H1 (cell line): ENCODE results near the gene CCDC80. TPM values are rescaled to one million over a fixed set of nuclear protein-coding genes. Genes with fewer than 3 reads are reported as not detected.

Experiments used
- CTCF ChIA-PET: fragments of 300-600 bp; sonication (Branson Sonifier 250); formaldehyde crosslinking; loops from one replicate; lab custom pipeline; 2021; ENCODE audit not compliant: partially characterized antibody; lab: Charles Lee
- POLR2A ChIA-PET: fragments of 300-600 bp; sonication (Branson Sonifier 250); formaldehyde crosslinking; loops from one replicate; lab custom pipeline; 2021; ENCODE audit warnings: inconsistent platforms; ENCODE audit not compliant: partially characterized antibody; lab: Charles Lee
- DNase-seq, 2 experiments: peaks; one replicate each; pipeline versions ENCODE4 v3.0.0 to v3.0.0-alpha.2; 2010 to 2022; ENCODE audit warnings: low spot score in 2 of 2, low read depth in 1 of 2, mixed read lengths in 1 of 2
- FAIRE-seq: peaks from 2 replicates; lab custom pipeline; 2011; peaks lifted over from hg19 to GRCh38; lab: Jason Lieb, UNC
- H2AFZ ChIP-seq: 2 replicates; pipeline ENCODE4 v1.8.1; 2012; ENCODE audit warnings: low read length, inconsistent platforms
- H2AK5ac ChIP-seq: 2 replicates; pipeline ENCODE4 v1.6.1; 2013; ENCODE audit warnings: low read depth, low read length
- H2BK120ac ChIP-seq: replicated peaks from 2 replicates; pipeline ENCODE3; 2013; ENCODE audit warnings: low read depth, low read length, inconsistent platforms
- H2BK12ac ChIP-seq: 2 replicates; pipeline ENCODE4 v1.6.1; 2013; ENCODE audit warnings: low read depth, low read length
- H2BK15ac ChIP-seq: 2 replicates; pipeline ENCODE4 v1.6.1; 2013; ENCODE audit warnings: low read length
- H2BK20ac ChIP-seq: 2 replicates; pipeline ENCODE4 v1.6.1; 2013; ENCODE audit warnings: low read length
- H2BK5ac ChIP-seq: 2 replicates; pipeline ENCODE4 v1.6.1; 2013; ENCODE audit warnings: low read depth, low read length
- H3K14ac ChIP-seq: 2 replicates; pipeline ENCODE4 v1.6.1; 2013; ENCODE audit warnings: inconsistent platforms; ENCODE audit not compliant: insufficient read length
- H3K18ac ChIP-seq: 2 replicates; pipeline ENCODE4 v1.6.1; 2013; ENCODE audit warnings: low read length; ENCODE audit errors: extremely low read depth
- H3K23ac ChIP-seq: 2 replicates; pipeline ENCODE4 v1.6.1; 2013; ENCODE audit warnings: inconsistent platforms; ENCODE audit not compliant: insufficient read length
- H3K23me2 ChIP-seq: 2 replicates; pipeline ENCODE4 v1.6.1; 2013; ENCODE audit warnings: low read depth, low read length
- H3K27ac ChIP-seq: 2 replicates; pipeline ENCODE4 v1.6.1; 2011; ENCODE audit warnings: low read depth, low read length, inconsistent platforms
- H3K27me3 ChIP-seq, 4 experiments: replicated peaks in 1 of 4; 1 replicate in 1 of 4; 2 replicates in 3 of 4; pipeline versions ENCODE4 v1.6.1 to v1.8.1; 2011 to 2013; ENCODE audit warnings: low read length in 3 of 4, mild to moderate bottlenecking in 3 of 4, inconsistent platforms in 2 of 4, mixed read lengths in 2 of 4, moderate library complexity in 1 of 4; ENCODE audit not compliant: control insufficient read depth in 3 of 4, insufficient read depth in 3 of 4; ENCODE audit errors: extremely low read depth in 1 of 4
- H3K36me3 ChIP-seq, 4 experiments: 2 replicates each; pipeline versions ENCODE4 v1.6.1 to v1.8.1; 2011 to 2013; ENCODE audit warnings: mild to moderate bottlenecking in 4 of 4, low read length in 3 of 4, moderate library complexity in 2 of 4, control low read depth in 1 of 4, inconsistent platforms in 1 of 4; ENCODE audit not compliant: insufficient read depth in 4 of 4, control insufficient read depth in 2 of 4
- H3K4ac ChIP-seq: replicated peaks from 2 replicates; pipeline ENCODE3; 2013; ENCODE audit warnings: low read length, low read depth, mixed read lengths, inconsistent platforms; ENCODE audit not compliant: insufficient read length
- H3K4me1 ChIP-seq, 4 experiments: replicated peaks in 1 of 4; 1 replicate in 1 of 4; 2 replicates in 3 of 4; pipeline versions ENCODE4 v1.6.1 to v1.8.1; 2011 to 2013; ENCODE audit warnings: low read length in 3 of 4, inconsistent platforms in 2 of 4, mixed read lengths in 1 of 4; ENCODE audit not compliant: insufficient read depth in 4 of 4, control insufficient read depth in 3 of 4
- H3K4me2 ChIP-seq, 2 experiments: 2 replicates each; pipeline versions ENCODE4 v1.6.1 to v1.8.1; 2011 to 2013; ENCODE audit warnings: low read depth in 2 of 2, low read length in 2 of 2, control low read depth in 1 of 2, inconsistent platforms in 1 of 2, mild to moderate bottlenecking in 1 of 2; ENCODE audit not compliant: insufficient read depth in 1 of 2
- H3K4me3 ChIP-seq, 4 experiments: fragments of 200-600, 300-600 bp in 1 of 4; sonication (generic), shearing (Covaris generic), sonication (Bioruptor Twin) in 1 of 4; 2 replicates each; pipeline versions ENCODE4 v1.5.1 to v1.8.1; 2011 to 2016; ENCODE audit warnings: low read length in 4 of 4, low read depth in 3 of 4, control low read depth in 2 of 4, inconsistent platforms in 2 of 4, mild to moderate bottlenecking in 2 of 4, mixed read lengths in 1 of 4, moderate library complexity in 1 of 4; ENCODE audit not compliant: insufficient read depth in 2 of 4; ENCODE audit errors: extremely low read depth in 1 of 4
- H3K56ac ChIP-seq: replicated peaks from 2 replicates; pipeline ENCODE3; 2013; ENCODE audit warnings: low read depth, mild to moderate bottlenecking, mixed read lengths, low read length, inconsistent platforms; ENCODE audit not compliant: insufficient read length
- H3K79me1 ChIP-seq: 2 replicates; pipeline ENCODE4 v1.6.1; 2013; ENCODE audit warnings: low read depth, low read length, control low read depth
- H3K79me2 ChIP-seq, 2 experiments: 2 replicates each; pipeline versions ENCODE4 v1.6.1 to v1.8.1; 2012 to 2013; ENCODE audit warnings: low read length in 2 of 2, mild to moderate bottlenecking in 2 of 2, inconsistent platforms in 1 of 2; ENCODE audit not compliant: insufficient read depth in 2 of 2, control insufficient read depth in 1 of 2
- H3K9ac ChIP-seq, 4 experiments: replicated peaks in 1 of 4; 1 replicate in 1 of 4; 2 replicates in 3 of 4; pipeline versions ENCODE4 v1.6.1 to v1.8.1; 2011 to 2013; ENCODE audit warnings: low read depth in 3 of 4, low read length in 3 of 4, control low read depth in 2 of 4, mild to moderate bottlenecking in 2 of 4, moderate library complexity in 2 of 4, inconsistent platforms in 1 of 4; ENCODE audit errors: extremely low read depth in 1 of 4
- H3K9me3 ChIP-seq, 2 experiments: 2 replicates each; pipeline versions ENCODE4 v1.6.1 to v1.8.1; 2012 to 2013; ENCODE audit warnings: mild to moderate bottlenecking in 2 of 2, moderate library complexity in 2 of 2, control low read depth in 1 of 2, inconsistent platforms in 1 of 2, low read depth in 1 of 2, low read length in 1 of 2, mixed read lengths in 1 of 2; ENCODE audit not compliant: insufficient read depth in 2 of 2
- H4K20me1 ChIP-seq, 2 experiments: replicated peaks in 1 of 2; 2 replicates each; pipeline versions ENCODE3 to v1.8.1; 2011 to 2013; ENCODE audit warnings: inconsistent platforms in 2 of 2, low read length in 2 of 2, mild to moderate bottlenecking in 1 of 2; ENCODE audit not compliant: insufficient read depth in 2 of 2, control insufficient read depth in 1 of 2
- H4K5ac ChIP-seq: 2 replicates; pipeline ENCODE4 v1.6.1; 2013; ENCODE audit warnings: low read length, low read depth, mixed read lengths, inconsistent platforms; ENCODE audit not compliant: insufficient read length
- H4K8ac ChIP-seq: 2 replicates; pipeline ENCODE4 v1.8.0; 2013; ENCODE audit warnings: mild to moderate bottlenecking, moderate library complexity, low read length, inconsistent platforms; ENCODE audit not compliant: insufficient read depth; ENCODE audit errors: extremely low read depth
- H4K91ac ChIP-seq: replicated peaks from 2 replicates; pipeline ENCODE3; 2013; ENCODE audit warnings: low read length, mixed read lengths, inconsistent platforms; ENCODE audit not compliant: insufficient read length
- CEBPB ChIP-seq: IDR thresholded peaks from 2 replicates; pipeline ENCODE4 v1.6.1; 2012; ENCODE audit warnings: low read depth, low read length
- CHD1 ChIP-seq: IDR thresholded peaks from 2 replicates; pipeline ENCODE4 v1.6.1; 2012; ENCODE audit warnings: low read depth, low read length, improper control_type of control experiment
- CREB1 ChIP-seq: IDR thresholded peaks from 2 replicates; pipeline ENCODE4 v1.6.1; 2012; ENCODE audit warnings: inconsistent platforms
- NRF1 ChIP-seq: IDR thresholded peaks from 2 replicates; pipeline ENCODE4 v1.6.1; 2011; ENCODE audit warnings: mild to moderate bottlenecking, low read depth, low read length, improper control_type of control experiment
- POLR2A ChIP-seq, 2 experiments: IDR thresholded peaks; 1 replicate in 1 of 2; 2 replicates in 1 of 2; pipeline ENCODE4 v1.6.1; 2011; ENCODE audit warnings: low read depth in 2 of 2, low read length in 2 of 2, mild to moderate bottlenecking in 2 of 2; ENCODE audit errors: control extremely low read depth in 1 of 2
- RNF2 ChIP-seq: fragments of 200-900, 300-1000 bp; sonication (generic); IDR thresholded peaks from 2 replicates; pipeline ENCODE4 v1.7.1; 2016; ENCODE audit warnings: borderline replicate concordance, low read depth, mild to moderate bottlenecking, antibody characterized with exemption, low read length; ENCODE audit not compliant: poor library complexity, severe bottlenecking; ENCODE audit errors: missing control alignments
- YY1 ChIP-seq: IDR thresholded peaks from 2 replicates; pipeline ENCODE4 v1.6.1; 2011; ENCODE audit warnings: low read depth, mild to moderate bottlenecking, low read length
- WGBS, 2 experiments: shearing (Covaris generic) in 1 of 2; methylation state at CpG; one replicate each; pipeline versions ENCODE4 v1.1.6 to v1.1.7; 2013 to 2015; ENCODE audit warnings: low lambda C conversion rate in 2 of 2, mixed read lengths in 2 of 2, inconsistent platforms in 1 of 2, low coverage in 1 of 2, missing lambda C conversion rate in 1 of 2; ENCODE audit not compliant: insufficient replicate concordance in 2 of 2, insufficient coverage in 1 of 2, insufficient read length in 1 of 2; ENCODE audit errors: extremely low coverage in 1 of 2, missing lambda C conversion rate in 1 of 2; 5-methylcytosine and 5-hydroxymethylcytosine counted together
- polyA plus RNA-seq, 7 experiments: library from polyadenylated mRNA; depleted of rRNA in 3 of 7; stranded (reverse) in 5 of 7; unstranded in 2 of 7; fragments of >200 nt in 5 of 7; fragments of 200-250 nt in 2 of 7; gene quantifications; 1 replicate in 5 of 7; 2 replicates in 1 of 7; 4 replicates in 1 of 7; pipeline versions ENCODE4 v1.2.1 to v1.2.3, GENCODE V29; 2011 to 2013; ENCODE audit warnings: missing spikeins in 2 of 7, mixed read lengths in 2 of 7
- total RNA-seq: library from RNA; stranded (reverse); fragmentation: NEBNext Ultra II Directional; extraction: Animal tissue kit (Norgen Biotek cat#: 25700); gene quantifications from 2 replicates; pipeline ENCODE4 v1.2.1, GENCODE V29; 2021
- TF ChIP-seq, protein P1 (sequence below): IDR thresholded peaks from 2 replicates; pipeline ENCODE4 v1.6.1; 2011; ENCODE audit warnings: low read length, improper control_type of control experiment

CCDC80 gene
- total and polyA plus RNA-seq, 2 of the 8 experiments (the other 6 are each of a cell fraction or from before 2014, with no cell fraction given) = 1.1 to 12.9 TPM

DNA sequence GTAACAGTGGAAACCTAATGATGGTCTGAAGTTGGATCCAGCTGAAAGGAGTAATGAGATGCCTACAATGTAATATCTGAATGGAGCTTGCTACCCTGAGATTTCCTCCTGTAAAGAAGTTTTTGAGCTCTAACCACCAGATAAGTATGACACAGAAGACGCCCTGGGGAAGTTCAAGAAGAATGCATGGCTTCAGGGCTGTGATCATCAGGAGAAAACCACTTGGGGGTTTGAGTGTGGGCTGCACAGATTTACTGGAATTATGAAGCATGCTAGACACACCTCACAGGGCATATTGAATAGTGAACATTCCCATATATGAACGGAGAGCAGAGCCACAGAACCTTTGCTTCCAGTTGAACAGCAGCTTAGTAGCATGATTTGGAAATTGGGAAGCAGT is 10.6 kb upstream of the CCDC80 start:
- Histone ChIP-seq H3K36me3 (no peaks in the 10 kb centered on the region), H2BK5ac (no peak overlapping the region), H3K27ac (no peak overlapping the region), H4K8ac (no peak overlapping the region), H3K79me1 (no peaks in the 10 kb centered on the region), H2BK12ac (no peak overlapping the region), H4K91ac (no peak overlapping the region), H3K4ac (no peak overlapping the region), H3K56ac (no peak overlapping the region), H4K20me1 (no peaks in the 10 kb centered on the region), H3K27me3 (no peaks in the 10 kb centered on the region), H3K79me2 (no peaks in the 10 kb centered on the region), H3K9me3 (no peaks in the 10 kb centered on the region), H3K9ac (no peak overlapping the region), H2BK120ac (no peak overlapping the region), H3K23ac (no peak overlapping the region), H2AK5ac (no peak overlapping the region), H2AFZ (no peak overlapping the region), H3K23me2 (no peaks in the 10 kb centered on the region), H3K18ac (no peak overlapping the region), H3K14ac (no peak overlapping the region), H3K4me1 (peaks cover 2 to 8% (median 5%) of the 10 kb centered on the region in 4 experiments; a peak in 5 of 7 replicates), H2BK20ac (no peak overlapping the region), H2BK15ac (no peak overlapping the region), H4K5ac (no peak overlapping the region), H3K4me2 (no peak overlapping the region), H3K4me3 (no peak overlapping the region)
- no peak for DNase-seq
- POLR2A ChIA-PET = interaction anchor here (1.5 kb wide), 1 partner anchor 10 kb away, joined by 4 read pairs; the partner anchor contains the start of gene CCDC80
- no peak for TF ChIP-seq YY1
- no peak for TF ChIP-seq CEBPB
- TF ChIP-seq, protein P1, sequence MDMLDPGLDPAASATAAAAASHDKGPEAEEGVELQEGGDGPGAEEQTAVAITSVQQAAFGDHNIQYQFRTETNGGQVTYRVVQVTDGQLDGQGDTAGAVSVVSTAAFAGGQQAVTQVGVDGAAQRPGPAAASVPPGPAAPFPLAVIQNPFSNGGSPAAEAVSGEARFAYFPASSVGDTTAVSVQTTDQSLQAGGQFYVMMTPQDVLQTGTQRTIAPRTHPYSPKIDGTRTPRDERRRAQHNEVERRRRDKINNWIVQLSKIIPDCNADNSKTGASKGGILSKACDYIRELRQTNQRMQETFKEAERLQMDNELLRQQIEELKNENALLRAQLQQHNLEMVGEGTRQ = no peak
- no peak for TF ChIP-seq CHD1
- no peak for TF ChIP-seq RNF2
- no peak for TF ChIP-seq CREB1
- no peak for TF ChIP-seq POLR2A (IDR thresholded peaks at IDR 0.05; ENCODE audit: control extremely low read depth in 1 of 2, low read depth in 2 of 2, low read length in 2 of 2)
- no peak for TF ChIP-seq NRF1
- CTCF ChIA-PET = interaction anchor here (0.6 to 4.8 kb wide), 6 partner anchors 9 to 327 kb away, joined by 3 to 47 read pairs (median 4); no protein-coding TSS in a partner anchor
- FAIRE-seq = no peak
- WGBS, 2 experiments = 87% methylated on average over 2 of the region's 2 CpGs; no CpG with 5 or more reads in 1 of the 2 experiments
